GM12801 (cell line): ENCODE results near the gene TSPYL1.

ENCODE experiments used
- CTCF ChIP-seq: IDR thresholded peaks from one replicate; pipeline ENCODE4 v1.5.1; 2011; ENCODE audit warnings: control low read depth; ENCODE audit not compliant: insufficient read length; ENCODE audit errors: extremely low read depth

Gene TSPYL1

GRCh38 chr6:116307001-116307400 lies 27.3 kb upstream of the TSPYL1 start:
- no peak for TF ChIP-seq CTCF

GRCh38 chr6:116304538-116305097 lies 24.9 kb upstream of the TSPYL1 start:
- TF ChIP-seq CTCF: no peak

GRCh38 chr6:116301104-116301503 lies 21.4 kb upstream of the TSPYL1 start:
- no peak for TF ChIP-seq CTCF

GRCh38 chr6:116300566-116300965 lies 20.8 kb upstream of the TSPYL1 start:
- TF ChIP-seq CTCF: no peak

GRCh38 chr6:116298973-116299372 lies 19.2 kb upstream of the TSPYL1 start:
- no peak for TF ChIP-seq CTCF

- TF ChIP-seq CTCF: no peak
Observed at GRCh38 chr6:116298273-116298672, 18.5 kb upstream of the TSPYL1 start.

GRCh38 chr6:116292553-116292952 lies 12.8 kb upstream of the TSPYL1 start:
- no peak for TF ChIP-seq CTCF
